Fibroblast of peridontal ligament (primary cell): ENCODE data around the gene CDH4.

ENCODE experiments used
- DNase-seq: peaks from one replicate; pipeline ENCODE4 v3.0.0-alpha.2; 2010; ENCODE audit errors: extremely low read depth

CDH4 gene

GRCh38 chr20:61690993-61691838, 439.2 kb downstream of the CDH4 start:
- DNase-seq, result no peak

DNA sequence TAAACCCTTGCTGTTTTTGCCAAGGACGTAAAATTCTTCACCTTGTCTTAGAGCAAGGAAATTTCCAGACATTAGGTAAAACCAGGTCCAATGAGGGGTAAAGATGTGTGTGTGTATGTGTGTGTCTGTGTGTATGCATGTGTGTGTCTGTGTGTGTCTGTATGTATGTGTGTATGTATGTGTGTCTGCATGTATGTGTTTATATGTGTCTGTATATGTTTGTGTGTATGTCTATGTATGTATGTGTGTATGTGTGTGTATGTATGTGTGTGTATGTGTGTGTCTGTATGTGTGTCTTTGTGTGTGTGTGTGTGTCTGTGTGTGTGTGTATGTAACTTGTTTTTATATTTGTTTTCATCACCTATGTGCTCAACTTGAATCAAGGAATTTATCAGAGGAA, 439.9 kb downstream of the CDH4 start:
- DNase-seq, result no peak

DNA sequence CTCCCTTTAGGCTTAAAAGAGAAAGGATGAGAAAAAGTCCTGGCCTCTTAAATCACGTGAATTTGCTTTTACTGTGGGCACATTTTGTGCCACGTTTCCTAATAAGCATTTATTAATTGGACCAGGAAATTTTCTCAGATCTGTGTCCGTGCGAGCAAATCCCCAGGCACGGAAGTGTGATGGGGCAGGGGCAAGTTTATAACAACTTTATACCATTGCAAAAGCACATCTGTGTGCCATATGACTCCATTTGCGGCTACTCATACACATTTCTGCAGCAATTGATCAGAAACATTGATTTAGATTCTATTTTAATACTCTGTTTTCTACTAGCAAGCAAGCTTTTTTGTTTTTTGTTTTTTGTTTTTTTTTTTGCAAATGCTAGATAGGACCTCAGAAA, 440.4 kb downstream of the CDH4 start:
- no peak for DNase-seq

GRCh38 chr20:61693055-61693600, 441.1 kb downstream of the CDH4 start:
- no peak for DNase-seq

DNA sequence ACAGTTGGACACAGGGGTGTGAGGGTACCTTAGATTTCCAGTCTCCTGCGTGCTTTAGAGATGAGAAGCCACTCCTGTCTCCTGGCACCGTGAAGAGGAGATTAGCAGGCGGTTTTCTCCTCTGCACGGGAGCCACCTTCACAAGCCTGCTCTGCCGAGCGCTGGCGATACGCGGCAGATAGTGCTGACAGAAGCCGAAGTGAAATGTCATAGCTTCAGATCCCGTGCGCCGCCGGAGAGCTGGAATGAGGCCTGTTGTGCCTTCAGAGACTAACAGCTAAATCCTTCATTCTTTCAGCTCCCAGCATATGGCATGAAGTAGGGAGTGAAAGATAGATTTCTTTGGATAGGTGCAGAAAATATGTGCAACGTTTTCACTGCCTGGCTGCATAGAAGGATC, 442.6 kb downstream of the CDH4 start:
- DNase-seq, result no peak

DNA sequence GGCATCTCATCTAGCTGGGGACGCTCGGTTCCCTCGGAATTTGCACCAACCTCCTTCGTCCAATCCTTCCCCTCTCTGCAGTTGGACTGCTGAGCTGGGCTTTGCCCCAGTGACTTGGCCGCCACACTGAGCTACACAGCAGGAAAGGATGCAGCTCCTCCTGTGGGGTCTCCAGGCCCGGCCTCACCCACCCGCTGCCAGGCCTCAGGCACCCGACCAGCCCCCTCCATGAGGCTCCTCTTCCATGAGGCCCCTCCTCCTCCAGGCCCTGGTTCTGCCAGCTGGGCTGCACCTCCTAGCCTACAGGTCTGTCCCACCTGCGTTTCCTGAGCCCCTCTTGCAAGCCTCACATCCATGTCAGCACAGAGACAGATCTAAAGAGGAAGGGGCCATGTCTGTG, 443.7 kb downstream of the CDH4 start:
- no peak for DNase-seq

DNA sequence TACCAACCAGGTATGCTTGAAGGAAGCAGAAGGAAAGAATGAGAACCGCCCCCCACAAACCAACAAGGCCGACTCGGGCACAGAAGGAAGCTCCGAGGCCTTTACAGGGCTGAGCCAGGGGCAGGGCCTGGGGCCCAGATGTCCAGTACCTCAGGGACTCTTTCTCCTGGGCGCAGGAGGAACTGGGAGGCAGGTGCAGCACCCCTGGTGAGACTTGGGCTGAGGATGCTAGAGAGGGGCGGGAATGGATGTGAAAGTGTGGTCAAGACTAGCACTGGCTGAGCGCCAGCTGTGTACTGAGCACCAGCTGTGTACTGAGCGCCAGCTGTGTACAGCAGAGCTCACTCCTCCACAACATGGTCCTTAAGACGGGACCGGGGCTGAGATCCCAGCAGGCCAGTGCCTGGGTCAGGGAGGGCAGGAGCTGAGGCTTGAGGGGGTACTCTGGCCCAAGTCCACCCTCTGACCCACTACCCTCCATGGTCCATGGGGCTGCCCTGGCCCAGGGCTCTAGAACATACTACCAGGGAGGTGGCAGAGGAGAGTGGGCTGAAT, 444.2 kb downstream of the CDH4 start:
- DNase-seq, result no peak

DNA sequence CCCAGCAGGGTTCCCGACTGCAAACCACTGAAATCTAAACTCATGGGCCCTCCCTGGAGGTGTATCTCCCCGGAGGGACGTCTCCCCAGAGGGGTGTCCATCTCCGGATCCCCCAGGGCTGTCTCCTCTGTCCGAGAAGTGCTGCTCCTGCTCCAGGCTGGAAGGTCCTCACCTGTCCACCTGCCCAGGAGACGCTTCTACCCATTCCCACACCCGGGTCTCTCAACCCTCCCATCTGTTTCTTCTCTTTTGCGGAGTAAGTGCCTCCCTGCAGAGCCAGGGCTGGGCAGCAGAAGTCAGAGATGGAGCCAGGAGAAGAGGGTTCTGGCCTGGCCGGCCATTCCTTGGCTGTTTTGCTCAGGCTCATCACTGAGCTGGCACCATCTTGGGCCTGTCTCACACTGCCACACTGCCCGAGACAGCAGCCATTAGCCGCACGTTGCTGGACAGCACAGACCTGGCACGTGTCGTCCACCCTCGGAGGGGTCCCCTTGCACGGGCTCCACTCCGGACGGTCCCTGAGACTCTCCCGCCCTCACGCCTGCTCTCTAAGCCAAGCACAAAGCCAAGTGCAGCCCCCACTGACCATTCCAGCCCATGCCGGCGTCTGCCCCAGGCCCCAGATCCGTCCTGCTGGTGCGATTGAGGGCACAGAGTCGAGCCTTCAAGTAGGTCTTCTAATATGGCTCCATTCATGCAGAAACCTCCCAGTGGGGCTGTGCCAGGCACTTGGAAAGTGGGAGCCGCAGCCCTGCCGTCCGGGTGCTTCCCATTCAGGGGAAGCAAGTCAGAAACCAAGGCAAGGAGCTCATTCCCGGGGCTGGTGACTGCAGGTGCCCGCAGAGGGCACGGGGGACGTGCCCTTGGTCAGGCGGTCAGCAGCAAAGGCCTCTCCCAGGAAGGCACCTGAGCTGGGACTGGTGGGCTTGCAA, 445.9 kb downstream of the CDH4 start:
- no peak for DNase-seq

DNA sequence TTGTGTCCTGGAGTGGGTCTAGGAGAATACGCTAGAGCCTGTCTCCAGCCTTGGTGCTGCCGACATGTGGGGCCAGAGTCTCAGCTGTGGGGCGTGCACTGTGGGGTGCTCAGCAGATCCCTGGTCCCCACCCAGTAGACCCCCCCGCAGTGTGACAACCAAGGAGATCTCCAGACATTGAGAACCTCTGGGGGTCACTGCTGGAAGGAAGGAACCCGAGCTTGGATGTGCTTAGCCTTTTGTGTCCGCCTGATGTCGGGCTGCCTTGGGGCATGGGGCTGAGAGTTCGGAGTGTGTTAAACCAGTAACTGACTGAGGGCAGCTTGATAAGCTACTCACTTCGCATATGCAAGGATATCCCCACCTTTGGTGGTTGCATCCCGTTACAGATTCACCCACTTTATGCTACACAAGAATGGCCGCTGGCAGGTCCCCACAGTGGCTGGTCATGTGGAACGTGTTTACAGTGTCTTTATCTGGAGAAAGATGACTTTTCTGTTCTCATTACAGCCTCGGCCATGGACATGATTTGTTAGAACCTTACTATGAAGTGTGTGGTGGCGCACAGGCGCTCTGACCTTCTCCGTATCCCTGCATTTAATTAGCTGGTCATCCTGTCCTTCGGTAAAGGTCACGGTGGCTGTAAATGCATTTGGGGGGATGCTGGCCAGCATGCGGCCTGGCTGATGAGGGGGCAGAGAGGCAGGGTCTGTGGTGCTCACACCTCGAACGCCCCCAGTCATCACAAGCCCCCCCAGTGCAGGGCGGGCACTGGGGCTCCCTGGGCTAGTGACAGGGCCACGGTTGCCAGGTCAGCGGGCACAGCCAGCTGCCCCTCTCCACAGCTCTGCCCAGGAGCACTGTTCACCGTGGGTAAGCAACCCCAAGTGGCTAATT, 446.8 kb downstream of the CDH4 start:
- no peak for DNase-seq

DNA sequence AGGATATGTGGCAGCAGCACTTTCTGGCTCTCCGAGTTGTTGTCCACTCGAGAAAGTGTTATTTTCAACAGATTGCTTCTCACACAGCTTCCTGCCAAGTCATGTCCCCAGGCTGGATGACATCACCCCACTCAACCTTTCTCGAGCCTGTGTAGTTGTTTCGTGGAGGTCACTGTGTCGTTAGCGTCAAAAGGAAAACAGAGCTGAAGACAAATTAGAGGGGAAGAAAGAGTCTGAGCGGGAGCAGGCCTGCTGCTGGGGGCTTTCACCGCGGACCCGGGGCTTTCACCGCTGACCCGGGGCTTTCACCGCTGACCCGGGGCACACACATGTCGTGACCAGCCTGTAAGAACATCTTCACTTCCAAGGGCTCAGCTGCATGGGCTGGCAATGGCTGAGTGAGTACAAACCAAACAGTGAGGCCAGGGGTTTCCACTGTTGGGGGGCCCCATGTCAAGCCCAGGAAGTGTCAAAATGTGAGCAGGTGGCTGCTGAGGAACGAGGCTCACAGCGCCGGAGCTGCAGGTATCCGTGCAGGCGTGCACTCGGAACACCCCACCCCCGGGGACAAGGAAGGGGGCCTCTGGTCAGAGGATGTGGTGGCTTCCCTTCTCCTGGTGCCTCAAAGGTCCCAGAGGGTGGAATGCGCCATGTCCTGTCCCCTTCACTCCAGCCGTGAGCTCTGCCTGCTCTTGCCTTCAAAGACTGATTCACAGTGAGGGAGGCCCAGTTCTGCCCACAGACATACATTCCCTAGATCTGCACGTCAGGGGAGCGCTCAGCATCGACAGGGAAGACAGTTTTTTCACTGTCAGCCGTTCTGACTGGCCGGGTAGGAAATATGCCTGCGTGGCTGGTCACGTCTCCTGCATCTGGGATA, 447.7 kb downstream of the CDH4 start:
- DNase-seq, result no peak

GRCh38 chr20:61700595-61701140, 448.6 kb downstream of the CDH4 start:
- no peak for DNase-seq

GRCh38 chr20:61701401-61701800, 449.3 kb downstream of the CDH4 start:
- DNase-seq, result no peak

DNA sequence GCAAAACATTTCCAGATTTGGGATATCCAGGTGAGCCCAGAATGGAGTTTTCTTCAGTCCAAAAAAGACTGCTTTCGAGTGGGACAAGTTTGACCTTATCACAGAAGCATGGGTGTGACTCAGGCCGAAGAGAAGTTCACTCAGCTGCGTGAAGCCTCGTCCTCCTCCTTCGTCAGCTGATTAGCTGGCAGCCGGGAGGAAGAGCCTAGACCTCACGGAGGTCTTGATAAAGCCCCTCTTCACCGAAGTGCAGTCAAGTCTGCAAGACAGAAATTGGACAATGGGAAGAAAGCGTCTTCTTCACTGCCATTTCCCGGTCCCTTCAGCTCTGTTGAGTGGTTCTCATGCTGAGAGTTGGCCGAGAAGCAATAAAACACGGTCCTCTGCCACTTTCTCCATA, 449.7 kb downstream of the CDH4 start:
- no peak for DNase-seq

GRCh38 chr20:61702246-61702645, 450.2 kb downstream of the CDH4 start:
- no peak for DNase-seq

- no peak for DNase-seq
These were observed 452.6 kb downstream of the CDH4 start for GRCh38 chr20:61704661-61705060.

GRCh38 chr20:61705386-61706258, 453.6 kb downstream of the CDH4 start:
- no peak for DNase-seq

DNA sequence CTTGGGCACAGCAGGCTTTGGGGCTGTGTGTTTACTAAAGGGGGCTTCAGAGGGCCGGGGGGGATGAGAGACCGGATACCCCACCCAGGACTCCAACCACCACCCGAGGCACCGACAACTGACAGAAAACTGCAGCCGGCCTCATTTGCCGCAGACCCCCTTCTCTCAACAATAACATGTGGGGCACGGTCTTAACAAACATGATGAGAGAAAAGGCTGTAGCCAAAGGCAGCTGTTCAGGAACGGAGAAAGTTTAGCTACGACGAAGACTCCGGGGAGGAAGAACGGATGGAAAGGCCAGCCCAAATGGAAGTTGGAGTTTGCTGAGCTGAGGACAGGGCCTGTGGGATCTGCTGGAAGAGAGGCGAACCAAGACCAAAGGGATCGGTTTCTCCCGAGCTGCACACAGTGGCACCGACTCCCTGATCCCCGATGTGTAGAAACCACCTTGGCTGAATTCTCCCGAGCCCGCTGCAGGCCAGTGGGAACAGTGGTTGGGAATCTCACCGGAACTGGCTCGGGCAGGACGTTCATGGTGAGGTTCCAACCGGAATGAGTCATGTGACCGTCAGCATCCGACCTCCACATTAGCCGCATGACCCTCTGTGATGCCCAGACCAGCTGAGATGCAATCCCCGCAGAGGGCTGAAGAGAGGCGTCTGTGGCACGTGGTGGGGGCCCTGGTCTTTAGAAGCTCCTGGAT, 454.3 kb downstream of the CDH4 start:
- no peak for DNase-seq

GRCh38 chr20:61708891-61709290, 456.8 kb downstream of the CDH4 start:
- no peak for DNase-seq
